ENCODE measurements around the gene PDE5A.

Gene PDE5A

GRCh38 chr4:119517361-119518229 is 111.0 kb downstream of the PDE5A start:
- H3K4me3 ChIP-seq (ENCODE audit: low read depth in 1 of 2, low read length in 2 of 2), result no peak overlapping the region
- no peaks in the 10 kb centered on the region for H3K27me3 ChIP-seq (ENCODE audit: control insufficient read depth in 1 of 2, insufficient read depth in 2 of 2, low read length in 2 of 2)
- H3K36me3 ChIP-seq (ENCODE audit: insufficient read depth, low read length), result peaks cover 47% of the 10 kb centered on the region
- no peak overlapping the region for H3K27ac ChIP-seq (ENCODE audit: low read depth, low read length)
- H3K9me3 ChIP-seq (ENCODE audit: low read length), result no peaks in the 10 kb centered on the region
- peaks cover 22% of the 10 kb centered on the region for H3K4me1 ChIP-seq (ENCODE audit: insufficient read depth, low read length)
- H3K9ac ChIP-seq (ENCODE audit: low read length), result no peak overlapping the region

GRCh38 chr4:119512398-119512797 is 116.2 kb downstream of the PDE5A start:
- Histone ChIP-seq H3K9ac (ENCODE audit: low read length) (no peak overlapping the region), H3K4me1 (ENCODE audit: insufficient read depth, low read length) (peaks cover 48% of the 10 kb centered on the region), H3K27me3 (ENCODE audit: control insufficient read depth in 1 of 2, insufficient read depth in 2 of 2, low read length in 2 of 2) (no peaks in the 10 kb centered on the region), H3K27ac (ENCODE audit: low read depth, low read length) (no peak overlapping the region), H3K4me3 (ENCODE audit: low read depth in 1 of 2, low read length in 2 of 2) (no peak overlapping the region), H3K36me3 (ENCODE audit: insufficient read depth, low read length) (peaks cover 41% of the 10 kb centered on the region), H3K9me3 (ENCODE audit: low read length) (no peaks in the 10 kb centered on the region)

GRCh38 chr4:119510395-119511149 is 118.0 kb downstream of the PDE5A start:
- H3K4me1 ChIP-seq (ENCODE audit: insufficient read depth, low read length), result peaks cover 53% of the 10 kb centered on the region
- no peak overlapping the region for H3K4me3 ChIP-seq (ENCODE audit: low read depth in 1 of 2, low read length in 2 of 2)
- H3K36me3 ChIP-seq (ENCODE audit: insufficient read depth, low read length), result peaks cover 40% of the 10 kb centered on the region
- H3K9me3 ChIP-seq (ENCODE audit: low read length), result no peaks in the 10 kb centered on the region
- H3K27me3 ChIP-seq (ENCODE audit: control insufficient read depth in 1 of 2, insufficient read depth in 2 of 2, low read length in 2 of 2), result no peaks in the 10 kb centered on the region
- H3K9ac ChIP-seq (ENCODE audit: low read length), result no peak overlapping the region
- peak overlapping the region; percentile 50 for H3K27ac ChIP-seq (ENCODE audit: low read depth, low read length)

- Histone ChIP-seq H3K36me3 (ENCODE audit: insufficient read depth, low read length) (peaks cover 47% of the 10 kb centered on the region), H3K27ac (ENCODE audit: low read depth, low read length) (no peak overlapping the region)
Observed at GRCh38 chr4:119508281-119508680, 120.3 kb downstream of the PDE5A start.

GRCh38 chr4:119506806-119507205 is 121.8 kb downstream of the PDE5A start:
- no peaks in the 10 kb centered on the region for H3K27me3 ChIP-seq (ENCODE audit: control insufficient read depth in 1 of 2, insufficient read depth in 2 of 2, low read length in 2 of 2)
- H3K9me3 ChIP-seq (ENCODE audit: low read length), result no peaks in the 10 kb centered on the region
- peaks cover 27% of the 10 kb centered on the region for H3K4me1 ChIP-seq (ENCODE audit: insufficient read depth, low read length)
- H3K9ac ChIP-seq (ENCODE audit: low read length), result no peak overlapping the region
- H3K36me3 ChIP-seq (ENCODE audit: insufficient read depth, low read length), result peaks cover 59% of the 10 kb centered on the region
- H3K27ac ChIP-seq (ENCODE audit: low read depth, low read length), result peak overlapping the region; percentile 3
- no peak overlapping the region for H3K4me3 ChIP-seq (ENCODE audit: low read depth in 1 of 2, low read length in 2 of 2)

More at GRCh38 chr4:119508281-119508680, 120.3 kb downstream of the PDE5A start:
- Histone ChIP-seq H3K27me3 (ENCODE audit: control insufficient read depth in 1 of 2, insufficient read depth in 2 of 2, low read length in 2 of 2) (no peaks in the 10 kb centered on the region), H3K4me1 (ENCODE audit: insufficient read depth, low read length) (peaks cover 36% of the 10 kb centered on the region), H3K9me3 (ENCODE audit: low read length) (no peaks in the 10 kb centered on the region), H3K9ac (ENCODE audit: low read length) (no peak overlapping the region), H3K4me3 (ENCODE audit: low read depth in 1 of 2, low read length in 2 of 2) (no peak overlapping the region)

GRCh38 chr4:119504616-119505015 is 124.0 kb downstream of the PDE5A start:
- H3K27me3 ChIP-seq (ENCODE audit: control insufficient read depth in 1 of 2, insufficient read depth in 2 of 2, low read length in 2 of 2), result no peaks in the 10 kb centered on the region
- peaks cover 64% of the 10 kb centered on the region for H3K36me3 ChIP-seq (ENCODE audit: insufficient read depth, low read length)
- no peak overlapping the region for H3K27ac ChIP-seq (ENCODE audit: low read depth, low read length)
- no peak overlapping the region for H3K4me3 ChIP-seq (ENCODE audit: low read depth in 1 of 2, low read length in 2 of 2)
- no peaks in the 10 kb centered on the region for H3K9me3 ChIP-seq (ENCODE audit: low read length)
- H3K9ac ChIP-seq (ENCODE audit: low read length), result no peak overlapping the region
- peaks cover 6% of the 10 kb centered on the region for H3K4me1 ChIP-seq (ENCODE audit: insufficient read depth, low read length)

- H3K9me3 ChIP-seq (ENCODE audit: low read length), result no peaks in the 10 kb centered on the region
- peaks cover 61% of the 10 kb centered on the region for H3K36me3 ChIP-seq (ENCODE audit: insufficient read depth, low read length)
- peaks cover 8% of the 10 kb centered on the region for H3K4me1 ChIP-seq (ENCODE audit: insufficient read depth, low read length)
- no peak overlapping the region for H3K27ac ChIP-seq (ENCODE audit: low read depth, low read length)
- no peaks in the 10 kb centered on the region for H3K27me3 ChIP-seq (ENCODE audit: control insufficient read depth in 1 of 2, insufficient read depth in 2 of 2, low read length in 2 of 2)
- H3K9ac ChIP-seq (ENCODE audit: low read length), result no peak overlapping the region
- H3K4me3 ChIP-seq (ENCODE audit: low read depth in 1 of 2, low read length in 2 of 2), result no peak overlapping the region
Observed at GRCh38 chr4:119501740-119502139, 126.9 kb downstream of the PDE5A start.

GRCh38 chr4:119498527-119498926 is 130.1 kb downstream of the PDE5A start:
- no peak overlapping the region for H3K9ac ChIP-seq (ENCODE audit: low read length)
- H3K27ac ChIP-seq (ENCODE audit: low read depth, low read length), result no peak overlapping the region

GRCh38 chr4:119493886-119494285 is 134.7 kb downstream of the PDE5A start:
- no peak overlapping the region for H3K9ac ChIP-seq (ENCODE audit: low read length)
- no peaks in the 10 kb centered on the region for H3K9me3 ChIP-seq (ENCODE audit: low read length)
- peaks cover 27% of the 10 kb centered on the region for H3K36me3 ChIP-seq (ENCODE audit: insufficient read depth, low read length)
- H3K27me3 ChIP-seq (ENCODE audit: control insufficient read depth in 1 of 2, insufficient read depth in 2 of 2, low read length in 2 of 2), result no peaks in the 10 kb centered on the region
- no peak overlapping the region for H3K4me3 ChIP-seq (ENCODE audit: low read depth in 1 of 2, low read length in 2 of 2)
- no peak overlapping the region for H3K27ac ChIP-seq (ENCODE audit: low read depth, low read length)
- H3K4me1 ChIP-seq (ENCODE audit: insufficient read depth, low read length), result peaks cover 10% of the 10 kb centered on the region

More at GRCh38 chr4:119498527-119498926, 130.1 kb downstream of the PDE5A start:
- H3K4me3 ChIP-seq (ENCODE audit: low read depth in 1 of 2, low read length in 2 of 2), result no peak overlapping the region
- H3K9me3 ChIP-seq (ENCODE audit: low read length), result no peaks in the 10 kb centered on the region
- H3K4me1 ChIP-seq (ENCODE audit: insufficient read depth, low read length), result peaks cover 12% of the 10 kb centered on the region
- peaks cover 60% of the 10 kb centered on the region for H3K36me3 ChIP-seq (ENCODE audit: insufficient read depth, low read length)
- no peaks in the 10 kb centered on the region for H3K27me3 ChIP-seq (ENCODE audit: control insufficient read depth in 1 of 2, insufficient read depth in 2 of 2, low read length in 2 of 2)

- no peaks in the 10 kb centered on the region for H3K9me3 ChIP-seq (ENCODE audit: low read length)
- H3K27ac ChIP-seq (ENCODE audit: low read depth, low read length), result no peak overlapping the region
- no peaks in the 10 kb centered on the region for H3K27me3 ChIP-seq (ENCODE audit: control insufficient read depth in 1 of 2, insufficient read depth in 2 of 2, low read length in 2 of 2)
- H3K4me3 ChIP-seq (ENCODE audit: low read depth in 1 of 2, low read length in 2 of 2), result no peak overlapping the region
- peaks cover 23% of the 10 kb centered on the region for H3K36me3 ChIP-seq (ENCODE audit: insufficient read depth, low read length)
- H3K4me1 ChIP-seq (ENCODE audit: insufficient read depth, low read length), result peaks cover 5% of the 10 kb centered on the region
- no peak overlapping the region for H3K9ac ChIP-seq (ENCODE audit: low read length)
Observed at GRCh38 chr4:119493419-119493818, 135.2 kb downstream of the PDE5A start.

GRCh38 chr4:119490335-119490734 is 138.3 kb downstream of the PDE5A start:
- Histone ChIP-seq H3K9me3 (ENCODE audit: low read length) (no peaks in the 10 kb centered on the region), H3K36me3 (ENCODE audit: insufficient read depth, low read length) (peaks cover 10% of the 10 kb centered on the region), H3K27me3 (ENCODE audit: control insufficient read depth in 1 of 2, insufficient read depth in 2 of 2, low read length in 2 of 2) (no peaks in the 10 kb centered on the region), H3K27ac (ENCODE audit: low read depth, low read length) (no peak overlapping the region), H3K4me3 (ENCODE audit: low read depth in 1 of 2, low read length in 2 of 2) (no peak overlapping the region), H3K4me1 (ENCODE audit: insufficient read depth, low read length) (peaks cover 5% of the 10 kb centered on the region), H3K9ac (ENCODE audit: low read length) (no peak overlapping the region)

Data from muscle layer of colon (tissue), 2 donors.